AG04450 (cell line): ENCODE data around the gene ULK4. TPM values are rescaled to one million over a fixed set of nuclear protein-coding genes. Genes with fewer than 3 reads are reported as not detected.

ENCODE experiments used
- CTCF ChIA-PET: fragments of 300-600, 350-600 bp; formaldehyde crosslinking; extraction: SDS; loops from one replicate; lab custom pipeline; 2022; ENCODE audit warnings: antibody characterized with exemption, inconsistent platforms; lab: Charles Lee
- POLR2A ChIA-PET: fragments of 350-600 bp; formaldehyde crosslinking; extraction: SDS; loops from one replicate; lab custom pipeline; 2021; ENCODE audit warnings: antibody characterized with exemption, inconsistent platforms; lab: Yijun Ruan, JAX
- DNase-seq: peaks from one replicate; pipeline ENCODE4 v3.0.0-alpha.2; 2011; ENCODE audit warnings: low read depth, low spot score
- H3K27ac ChIP-seq: one replicate; pipeline ENCODE4 v1.5.1; 2012; ENCODE audit warnings: low read depth, low read length, control low read depth
- H3K27me3 ChIP-seq: one replicate; pipeline ENCODE4 v1.6.0; 2012; ENCODE audit warnings: low read length; ENCODE audit not compliant: control insufficient read depth, insufficient read depth
- H3K4me3 ChIP-seq: 2 replicates; pipeline ENCODE4 v1.5.1; 2011; ENCODE audit warnings: mild to moderate bottlenecking, low read depth, low read length, control low read depth
- H3K9me3 ChIP-seq: 2 replicates; pipeline ENCODE4 v1.5.1; 2012; ENCODE audit warnings: low read length; ENCODE audit not compliant: control insufficient read depth, insufficient read depth
- polyA plus RNA-seq: library from polyadenylated mRNA; depleted of rRNA; stranded (reverse); fragments of >200 nt; gene quantifications from 2 replicates; pipeline ENCODE4 v1.2.3, GENCODE V29; 2011
- TF ChIP-seq, protein P1 (sequence below): IDR thresholded peaks from 2 replicates; pipeline ENCODE4 v1.5.1; 2011; ENCODE audit warnings: low read depth, low read length, control low read depth, inconsistent platforms

The ULK4 gene
- polyA plus RNA-seq, 1 experiment: 3.7 TPM

- Histone ChIP-seq H3K4me3 (no peak overlapping the region), H3K27ac (no peak overlapping the region), H3K9me3 (no peaks in the 10 kb centered on the region; the same call in 1 of the 2 replicates), H3K27me3 (no peaks in the 10 kb centered on the region)
- CTCF ChIA-PET: no interaction called here
- TF ChIP-seq, protein P1, sequence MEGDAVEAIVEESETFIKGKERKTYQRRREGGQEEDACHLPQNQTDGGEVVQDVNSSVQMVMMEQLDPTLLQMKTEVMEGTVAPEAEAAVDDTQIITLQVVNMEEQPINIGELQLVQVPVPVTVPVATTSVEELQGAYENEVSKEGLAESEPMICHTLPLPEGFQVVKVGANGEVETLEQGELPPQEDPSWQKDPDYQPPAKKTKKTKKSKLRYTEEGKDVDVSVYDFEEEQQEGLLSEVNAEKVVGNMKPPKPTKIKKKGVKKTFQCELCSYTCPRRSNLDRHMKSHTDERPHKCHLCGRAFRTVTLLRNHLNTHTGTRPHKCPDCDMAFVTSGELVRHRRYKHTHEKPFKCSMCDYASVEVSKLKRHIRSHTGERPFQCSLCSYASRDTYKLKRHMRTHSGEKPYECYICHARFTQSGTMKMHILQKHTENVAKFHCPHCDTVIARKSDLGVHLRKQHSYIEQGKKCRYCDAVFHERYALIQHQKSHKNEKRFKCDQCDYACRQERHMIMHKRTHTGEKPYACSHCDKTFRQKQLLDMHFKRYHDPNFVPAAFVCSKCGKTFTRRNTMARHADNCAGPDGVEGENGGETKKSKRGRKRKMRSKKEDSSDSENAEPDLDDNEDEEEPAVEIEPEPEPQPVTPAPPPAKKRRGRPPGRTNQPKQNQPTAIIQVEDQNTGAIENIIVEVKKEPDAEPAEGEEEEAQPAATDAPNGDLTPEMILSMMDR: no peak
- POLR2A ChIA-PET: interaction anchor here (1.1 kb wide), 1 partner anchor 46 kb away, joined by 5 read pairs; the partner anchor contains the start of gene CTNNB1
- no peak for DNase-seq
Measured at GRCh38 chr3:41244620-41245336, 717.1 kb downstream of the ULK4 start.

- Histone ChIP-seq H3K9me3 (no peaks in the 10 kb centered on the region), H3K27me3 (no peaks in the 10 kb centered on the region), H3K4me3 (no peak overlapping the region), H3K27ac (no peak overlapping the region)
- CTCF ChIA-PET: no interaction called here
- no peak for DNase-seq
- POLR2A ChIA-PET: no interaction called here
- TF ChIP-seq, protein P1: no peak
Measured at GRCh38 chr3:41243183-41243582, 718.7 kb downstream of the ULK4 start.

DNA sequence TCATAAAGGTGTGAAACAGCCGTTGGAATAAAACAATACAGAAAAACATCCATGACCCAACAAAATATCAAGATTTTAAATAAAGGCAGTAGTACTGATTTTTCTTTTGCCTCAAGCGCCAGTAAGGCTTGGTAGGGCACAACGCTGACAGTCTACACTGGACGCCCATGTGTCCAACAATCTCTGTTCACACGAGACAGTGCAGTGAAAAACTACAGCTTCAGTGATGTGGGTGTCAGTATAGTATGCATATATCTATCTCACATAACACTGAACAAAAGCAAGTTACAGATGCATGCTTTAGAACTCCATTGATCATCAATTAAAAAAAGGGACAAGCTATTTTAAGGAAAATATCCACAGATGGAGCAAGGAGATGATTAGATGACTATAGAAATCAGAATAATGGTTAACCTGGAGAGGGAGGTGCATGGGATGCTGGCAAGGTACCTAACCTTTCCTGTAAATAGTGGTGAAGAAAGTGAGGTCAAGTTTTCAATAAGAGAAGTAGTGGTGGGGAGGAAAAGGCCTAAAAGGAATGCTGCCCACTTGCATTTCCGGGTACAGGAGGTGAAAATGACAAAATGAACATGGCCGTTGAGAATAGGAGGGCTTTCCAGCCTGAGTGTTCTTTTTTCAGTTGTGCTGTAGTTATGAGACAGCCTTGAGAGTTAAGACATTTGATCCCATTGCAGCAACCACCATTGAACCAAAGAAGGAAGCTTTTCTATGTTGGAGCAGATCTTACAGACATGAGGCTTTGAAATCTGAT lies 719.9 kb downstream of the ULK4 start:
- Histone ChIP-seq H3K27ac (no peak overlapping the region), H3K9me3 (no peaks in the 10 kb centered on the region), H3K27me3 (no peaks in the 10 kb centered on the region), H3K4me3 (no peak overlapping the region)
- TF ChIP-seq, protein P1: no peak
- DNase-seq: no peak
- ChIA-PET POLR2A (interaction anchor here (1.0 kb wide), 1 partner anchor 43 kb away, joined by 3 read pairs; the partner anchor contains the start of gene CTNNB1), CTCF (no interaction called here)

GRCh38 chr3:41241161-41241560 lies 720.7 kb downstream of the ULK4 start:
- Histone ChIP-seq H3K27ac (no peak overlapping the region), H3K27me3 (no peaks in the 10 kb centered on the region), H3K9me3 (no peaks in the 10 kb centered on the region), H3K4me3 (no peak overlapping the region)
- ChIA-PET POLR2A (interaction anchor here (1.0 kb wide), 1 partner anchor 42 kb away, joined by 3 read pairs; the partner anchor contains the start of gene CTNNB1), CTCF (no interaction called here)
- TF ChIP-seq, protein P1: no peak
- no peak for DNase-seq

GRCh38 chr3:41239587-41239986 lies 722.3 kb downstream of the ULK4 start:
- ChIA-PET POLR2A (interaction anchor here (1.1 kb wide), 1 partner anchor 40 kb away, joined by 9 read pairs; the partner anchor contains the start of gene CTNNB1), CTCF (interaction anchor here (0.6 to 1.0 kb wide), 6 partner anchors 8 to 633 kb away, joined by 3 to 10 read pairs (median 6); no protein-coding TSS in a partner anchor)
- H3K9me3 ChIP-seq: no peaks in the 10 kb centered on the region
- DNase-seq: no peak
- no peak overlapping the region for H3K27ac ChIP-seq
- no peak overlapping the region for H3K4me3 ChIP-seq
- H3K27me3 ChIP-seq: no peaks in the 10 kb centered on the region
- TF ChIP-seq, protein P1: no peak
